Hepatocyte (in vitro differentiated cells): Measurements from ENCODE around the gene CDK14. TPM values are rescaled to one million over a fixed set of nuclear protein-coding genes. Genes with fewer than 3 reads are reported as not detected.

ENCODE experiments used
- DNase-seq: peaks from one replicate; pipeline ENCODE4 v3.0.0-alpha.2; 2016; ENCODE audit warnings: low spot score
- H2AFZ ChIP-seq: fragments of 200-600 bp; sonication (generic); 2 replicates; pipeline ENCODE4 v1.6.0; 2016; ENCODE audit warnings: antibody characterized with exemption, mild to moderate bottlenecking
- H3K27ac ChIP-seq: fragments of 200-600 bp; sonication (generic); 2 replicates; pipeline ENCODE4 v1.5.1; 2016; ENCODE audit warnings: mild to moderate bottlenecking
- H3K27me3 ChIP-seq: fragments of 200-600 bp; sonication (generic); 2 replicates; pipeline ENCODE4 v1.6.1; 2016
- H3K36me3 ChIP-seq: fragments of 200-600 bp; sonication (generic); replicated peaks from 2 replicates; pipeline ENCODE4 v1.5.1; 2016; ENCODE audit warnings: low read depth; ENCODE audit not compliant: insufficient read depth
- H3K4me1 ChIP-seq: fragments of 200-600 bp; sonication (generic); 2 replicates; pipeline ENCODE4 v1.5.1; 2016; ENCODE audit warnings: mild to moderate bottlenecking, moderate library complexity; ENCODE audit not compliant: insufficient read depth
- H3K4me2 ChIP-seq: fragments of 200-600 bp; sonication (generic); 2 replicates; pipeline ENCODE4 v1.6.0; 2016
- H3K4me3 ChIP-seq: fragments of 200-600 bp; sonication (generic); 2 replicates; pipeline ENCODE4 v1.5.1; 2016; ENCODE audit warnings: mild to moderate bottlenecking
- H3K79me2 ChIP-seq: fragments of 200-600 bp; sonication (generic); 2 replicates; pipeline ENCODE4 v1.6.0; 2017; ENCODE audit warnings: mild to moderate bottlenecking
- H3K9me2 ChIP-seq: fragments of 200-600 bp; sonication (generic); replicated peaks from 2 replicates; pipeline ENCODE4 v1.6.0; 2017; ENCODE audit warnings: mild to moderate bottlenecking; ENCODE audit not compliant: insufficient read depth
- H3K9me3 ChIP-seq: fragments of 200-600 bp; sonication (generic); 2 replicates; pipeline ENCODE4 v1.5.1; 2016; ENCODE audit warnings: low read depth, mild to moderate bottlenecking
- H4K20me1 ChIP-seq: fragments of 200-600 bp; sonication (generic); 2 replicates; pipeline ENCODE4 v1.6.0; 2016; ENCODE audit warnings: mild to moderate bottlenecking; ENCODE audit not compliant: insufficient read depth, poor library complexity, severe bottlenecking
- EZH2 ChIP-seq: fragments of 200-600 bp; sonication (generic); IDR thresholded peaks from 2 replicates; pipeline ENCODE4 v1.6.1; 2016; ENCODE audit warnings: antibody characterized with exemption, mild to moderate bottlenecking, borderline replicate concordance
- EZH2phosphoT487 ChIP-seq: fragments of 200-600 bp; sonication (generic); IDR thresholded peaks from one replicate; pipeline ENCODE4 v1.6.1; 2018; ENCODE audit warnings: antibody characterized with exemption, mild to moderate bottlenecking, low read depth, moderate library complexity; ENCODE audit not compliant: unreplicated experiment, severe bottlenecking
- WGBS: methylation state at CpG from one replicate; pipeline ENCODE4 v1.1.6; 2016; ENCODE audit warnings: low lambda C conversion rate; ENCODE audit errors: missing lambda C conversion rate; 5-methylcytosine and 5-hydroxymethylcytosine counted together
- polyA plus RNA-seq: library from polyadenylated mRNA; unstranded; fragments of >200 nt; fragmentation: Nextera tagmentation; extraction: Ambion mirVana; gene quantifications from 2 replicates; pipeline ENCODE4 v1.2.1, GENCODE V29; 2016
- total RNA-seq: library from RNA; depleted of rRNA; stranded (reverse); fragments of >200 nt; gene quantifications from 2 replicates; pipeline ENCODE4 v1.2.3, GENCODE V29; 2014
- TF ChIP-seq, protein P1 (sequence below): fragments of 200-600 bp; sonication (generic); IDR thresholded peaks from 2 replicates; pipeline ENCODE4 v1.5.1; 2016; ENCODE audit warnings: antibody characterized with exemption, mild to moderate bottlenecking; ENCODE audit not compliant: poor library complexity

Gene CDK14
- total and polyA plus RNA-seq, 2 experiments from 2014 or later = 8.6 to 23.5 TPM

DNA sequence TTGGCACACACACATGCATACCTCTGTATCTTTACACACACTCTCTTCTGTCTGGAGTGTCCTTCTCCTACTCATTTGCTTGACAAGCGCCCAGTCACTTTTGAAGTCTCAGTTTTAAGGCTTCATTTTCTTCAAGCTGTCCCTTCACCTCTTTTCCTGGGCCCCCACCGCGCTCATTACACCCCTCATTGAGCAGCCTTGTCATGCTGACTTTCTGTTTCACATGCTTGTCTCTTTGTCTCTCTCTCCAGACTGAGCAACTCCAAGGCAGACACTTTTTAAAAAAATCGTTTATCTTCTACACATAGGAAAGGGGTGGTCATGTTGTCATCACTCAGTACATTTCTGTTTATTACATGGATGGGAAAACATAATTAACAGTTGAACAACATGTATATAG is 442.9 kb downstream of the CDK14 start:
- Histone ChIP-seq H3K27me3 (no peaks in the 10 kb centered on the region), H2AFZ (no peak overlapping the region), H3K4me1 (no peaks in the 10 kb centered on the region), H3K4me3 (no peak overlapping the region), H3K4me2 (no peak overlapping the region), H4K20me1 (no peaks in the 10 kb centered on the region), H3K27ac (no peak overlapping the region), H3K9me2 (no peaks in the 10 kb centered on the region), H3K36me3 (no peaks in the 10 kb centered on the region), H3K79me2 (no peaks in the 10 kb centered on the region), H3K9me3 (no peaks in the 10 kb centered on the region)
- DNase-seq = no peak
- TF ChIP-seq EZH2phosphoT487 (no peak), EZH2 (no peak)
- TF ChIP-seq, protein P1, sequence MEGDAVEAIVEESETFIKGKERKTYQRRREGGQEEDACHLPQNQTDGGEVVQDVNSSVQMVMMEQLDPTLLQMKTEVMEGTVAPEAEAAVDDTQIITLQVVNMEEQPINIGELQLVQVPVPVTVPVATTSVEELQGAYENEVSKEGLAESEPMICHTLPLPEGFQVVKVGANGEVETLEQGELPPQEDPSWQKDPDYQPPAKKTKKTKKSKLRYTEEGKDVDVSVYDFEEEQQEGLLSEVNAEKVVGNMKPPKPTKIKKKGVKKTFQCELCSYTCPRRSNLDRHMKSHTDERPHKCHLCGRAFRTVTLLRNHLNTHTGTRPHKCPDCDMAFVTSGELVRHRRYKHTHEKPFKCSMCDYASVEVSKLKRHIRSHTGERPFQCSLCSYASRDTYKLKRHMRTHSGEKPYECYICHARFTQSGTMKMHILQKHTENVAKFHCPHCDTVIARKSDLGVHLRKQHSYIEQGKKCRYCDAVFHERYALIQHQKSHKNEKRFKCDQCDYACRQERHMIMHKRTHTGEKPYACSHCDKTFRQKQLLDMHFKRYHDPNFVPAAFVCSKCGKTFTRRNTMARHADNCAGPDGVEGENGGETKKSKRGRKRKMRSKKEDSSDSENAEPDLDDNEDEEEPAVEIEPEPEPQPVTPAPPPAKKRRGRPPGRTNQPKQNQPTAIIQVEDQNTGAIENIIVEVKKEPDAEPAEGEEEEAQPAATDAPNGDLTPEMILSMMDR = no peak
- 95% methylated on average over 4 of the region's 4 CpGs for WGBS

DNA sequence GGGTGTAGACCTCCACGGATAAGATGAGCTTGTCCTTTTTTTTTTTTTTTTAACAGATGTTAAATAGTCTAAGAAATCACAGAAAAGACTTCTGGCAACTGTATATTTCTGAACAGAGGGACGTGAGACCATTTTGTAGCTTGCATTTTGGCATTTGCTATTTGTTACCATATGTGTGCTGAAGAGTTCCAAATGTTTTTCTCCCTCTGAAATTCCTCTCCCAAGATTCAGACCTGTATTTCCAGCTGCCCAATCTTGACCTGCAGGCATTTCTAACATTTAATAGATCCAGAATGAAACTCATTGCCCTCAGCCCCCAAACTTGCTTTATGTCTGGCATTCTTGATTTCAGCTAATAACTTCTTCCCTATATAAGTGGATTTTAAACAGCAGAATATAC is 445.0 kb downstream of the CDK14 start:
- DNase-seq = no peak
- Histone ChIP-seq H3K4me3 (no peak overlapping the region), H3K27ac (no peak overlapping the region), H3K79me2 (no peaks in the 10 kb centered on the region), H3K4me1 (peaks cover 6% of the 10 kb centered on the region), H4K20me1 (no peaks in the 10 kb centered on the region), H3K9me3 (no peaks in the 10 kb centered on the region), H3K36me3 (no peaks in the 10 kb centered on the region), H3K9me2 (no peaks in the 10 kb centered on the region), H3K27me3 (no peaks in the 10 kb centered on the region), H3K4me2 (no peak overlapping the region), H2AFZ (no peak overlapping the region)
- TF ChIP-seq EZH2phosphoT487 (no peak), EZH2 (no peak)
- TF ChIP-seq, protein P1 = no peak
- WGBS = 41% methylated on average over 2 of the region's 2 CpGs

DNA sequence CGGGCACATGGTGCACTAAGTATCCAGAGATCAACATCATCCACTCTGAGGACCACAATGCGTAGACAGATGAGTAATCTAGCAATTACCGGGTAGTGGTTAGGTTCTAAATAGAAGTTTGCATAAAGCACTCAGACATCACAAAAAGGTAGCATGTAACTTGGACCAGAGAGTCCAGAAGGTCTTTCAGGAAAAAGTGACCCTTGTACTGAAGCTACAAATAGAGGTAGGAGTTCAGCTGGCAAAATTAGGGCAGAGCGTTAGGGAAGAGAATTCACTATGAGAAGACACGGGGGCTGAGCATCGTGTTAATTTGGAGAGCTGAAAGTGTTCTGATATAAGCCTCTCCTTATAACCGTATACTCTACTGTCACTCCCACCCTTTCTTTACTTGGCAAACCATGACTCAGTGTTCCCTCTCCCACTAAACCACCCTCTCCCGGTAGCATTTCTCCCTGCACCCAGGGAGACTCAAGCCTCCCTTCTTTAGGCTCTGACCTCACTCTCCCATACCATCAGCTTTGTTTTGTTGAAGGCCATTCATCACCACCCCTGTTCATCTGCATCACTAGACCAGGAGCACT is 445.9 kb downstream of the CDK14 start:
- Histone ChIP-seq H3K36me3 (no peaks in the 10 kb centered on the region), H3K79me2 (no peaks in the 10 kb centered on the region), H3K27me3 (no peaks in the 10 kb centered on the region), H3K4me2 (no peak overlapping the region), H3K27ac (no peak overlapping the region), H2AFZ (no peak overlapping the region), H3K9me2 (no peaks in the 10 kb centered on the region), H3K9me3 (no peaks in the 10 kb centered on the region), H3K4me1 (peaks cover 6% of the 10 kb centered on the region), H3K4me3 (no peak overlapping the region), H4K20me1 (no peaks in the 10 kb centered on the region)
- DNase-seq = no peak
- WGBS = 90% methylated on average over 8 of the region's 8 CpGs
- TF ChIP-seq EZH2 = no peak
- no peak for TF ChIP-seq EZH2phosphoT487
- TF ChIP-seq, protein P1 = no peak
